GM15510 (cell line): Measurements from ENCODE around the gene SLC35A1.

Source experiments
- POLR2A ChIP-seq: IDR thresholded peaks from 3 replicates; pipeline ENCODE4 v1.6.1; 2011; ENCODE audit warnings: borderline replicate concordance; ENCODE audit not compliant: insufficient read length; ENCODE audit errors: extremely low read depth

Gene SLC35A1, protein sequence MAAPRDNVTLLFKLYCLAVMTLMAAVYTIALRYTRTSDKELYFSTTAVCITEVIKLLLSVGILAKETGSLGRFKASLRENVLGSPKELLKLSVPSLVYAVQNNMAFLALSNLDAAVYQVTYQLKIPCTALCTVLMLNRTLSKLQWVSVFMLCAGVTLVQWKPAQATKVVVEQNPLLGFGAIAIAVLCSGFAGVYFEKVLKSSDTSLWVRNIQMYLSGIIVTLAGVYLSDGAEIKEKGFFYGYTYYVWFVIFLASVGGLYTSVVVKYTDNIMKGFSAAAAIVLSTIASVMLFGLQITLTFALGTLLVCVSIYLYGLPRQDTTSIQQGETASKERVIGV

DNA sequence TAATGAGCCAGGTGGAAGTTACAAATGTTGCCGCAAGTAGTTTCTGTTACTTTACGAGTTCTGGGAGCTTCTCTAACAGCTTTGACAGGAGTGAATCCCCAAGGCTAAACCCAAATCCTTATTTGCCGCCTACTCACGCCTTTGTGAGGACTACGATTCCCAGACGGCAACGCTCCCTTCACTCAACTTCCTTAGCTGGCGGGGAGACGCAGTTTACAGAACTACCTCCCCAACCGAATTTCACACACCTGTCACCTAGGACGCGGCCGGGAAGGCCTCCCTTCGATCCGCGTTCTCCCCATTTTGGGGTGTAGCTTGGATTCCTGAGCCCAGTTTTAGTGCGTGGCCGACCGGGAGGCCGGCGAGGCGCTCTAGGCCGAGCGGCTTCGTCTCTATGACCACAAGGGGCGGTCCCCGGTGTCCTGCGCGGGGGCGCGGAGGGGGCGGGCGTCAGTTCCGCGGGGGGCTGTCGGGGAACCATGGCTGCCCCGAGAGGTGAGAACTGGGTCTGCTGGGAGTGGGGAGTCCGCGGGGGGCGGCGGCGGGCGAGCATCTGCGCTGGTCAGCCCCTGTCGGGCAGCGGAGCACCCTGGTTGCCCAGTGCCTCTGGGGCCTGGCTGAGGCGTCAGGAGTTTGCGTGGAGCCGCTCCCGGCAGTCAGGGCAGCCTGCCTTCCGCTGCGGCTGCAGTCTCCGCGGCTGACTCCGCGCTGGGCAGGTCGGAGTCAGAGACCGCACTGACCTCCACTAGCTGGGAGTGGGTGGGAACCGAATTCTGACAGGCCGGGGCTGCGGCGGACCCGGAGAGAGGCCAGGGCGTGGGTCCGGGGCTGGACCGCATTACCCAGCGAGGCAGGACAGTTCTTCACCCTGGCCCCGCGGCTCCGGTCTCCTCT lies at the start of gene SLC35A1:
Gene SLC35A1 (plus strand): TSS at position 450 of the 894 bp plus-strand sequence. CDS start 30 bp downstream, at position 480.
- TF ChIP-seq POLR2A, result peak; percentile 86

- TF ChIP-seq POLR2A, result no peak
These were observed 46.0 kb upstream of the SLC35A1 start for GRCh38 chr6:87426789-87427188.

- TF ChIP-seq POLR2A, result no peak
These were observed 42.3 kb upstream of the SLC35A1 start for GRCh38 chr6:87430499-87430898.

DNA sequence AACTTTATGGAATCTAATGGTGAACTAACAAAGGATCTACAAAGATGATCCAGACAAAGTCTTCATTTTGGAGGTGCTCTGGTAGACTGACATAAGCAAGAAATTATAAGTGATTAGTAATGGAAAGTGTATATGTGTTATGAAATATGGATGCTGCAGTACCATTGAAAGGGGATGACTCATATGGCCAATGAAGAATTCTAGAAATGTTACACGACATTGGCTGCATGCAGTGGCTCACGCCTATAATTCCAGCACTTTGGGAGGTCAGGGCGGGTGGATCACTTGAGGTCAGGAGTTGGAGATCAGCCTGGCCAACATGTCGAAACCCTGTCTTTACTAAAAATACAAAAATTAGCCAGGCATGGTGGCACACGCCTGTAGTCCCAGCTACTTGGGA lies 41.5 kb upstream of the SLC35A1 start:
- TF ChIP-seq POLR2A, result no peak

GRCh38 chr6:87436435-87436834 lies 36.3 kb upstream of the SLC35A1 start:
- TF ChIP-seq POLR2A, result no peak

DNA sequence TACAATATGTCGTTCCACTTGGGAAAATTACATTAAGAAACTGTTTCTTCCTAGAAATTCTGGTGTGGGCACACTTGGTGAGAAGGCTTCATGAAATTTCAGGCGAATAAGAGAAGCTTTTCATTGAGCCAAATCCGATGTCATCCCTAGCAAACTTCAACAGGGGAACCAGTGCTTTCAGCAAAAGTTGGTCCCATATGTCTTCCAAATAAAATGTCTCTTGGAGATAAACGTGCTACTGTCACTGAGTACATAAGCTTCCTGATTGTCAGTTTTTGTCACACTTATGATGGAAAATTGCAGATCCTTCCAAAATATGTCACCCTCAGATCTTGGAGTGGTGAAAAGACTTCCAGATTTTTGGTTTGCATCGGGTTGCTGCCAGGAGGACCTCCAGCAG lies 31.1 kb upstream of the SLC35A1 start:
- no peak for TF ChIP-seq POLR2A

GRCh38 chr6:87444362-87444761 lies 28.4 kb upstream of the SLC35A1 start:
- TF ChIP-seq POLR2A, result no peak

DNA sequence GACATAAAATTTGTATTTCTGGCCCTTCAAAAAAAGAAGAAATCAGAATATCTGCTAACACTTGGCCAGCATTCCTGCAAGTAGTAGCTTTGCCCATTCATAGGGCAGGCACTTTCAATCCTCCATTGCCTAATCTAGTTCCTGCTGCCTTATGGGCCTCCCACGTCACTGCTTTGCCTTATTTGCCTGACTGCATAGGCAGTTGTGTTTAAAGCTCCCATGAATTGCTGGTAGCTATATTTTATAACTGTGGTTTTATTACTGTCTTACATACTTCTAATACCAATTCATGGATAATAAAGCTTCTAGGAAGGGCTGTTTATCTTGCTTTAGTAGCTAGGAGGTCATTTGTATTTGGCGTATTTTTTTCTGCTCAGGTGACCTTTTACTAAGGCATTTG lies 7.7 kb upstream of the SLC35A1 start:
- TF ChIP-seq POLR2A, result no peak

- no peak for TF ChIP-seq POLR2A
These were observed 687 bp downstream of the SLC35A1 start for GRCh38 chr6:87473419-87473903.

GRCh38 chr6:87481931-87482330 lies 9.2 kb downstream of the SLC35A1 start:
- no peak for TF ChIP-seq POLR2A

DNA sequence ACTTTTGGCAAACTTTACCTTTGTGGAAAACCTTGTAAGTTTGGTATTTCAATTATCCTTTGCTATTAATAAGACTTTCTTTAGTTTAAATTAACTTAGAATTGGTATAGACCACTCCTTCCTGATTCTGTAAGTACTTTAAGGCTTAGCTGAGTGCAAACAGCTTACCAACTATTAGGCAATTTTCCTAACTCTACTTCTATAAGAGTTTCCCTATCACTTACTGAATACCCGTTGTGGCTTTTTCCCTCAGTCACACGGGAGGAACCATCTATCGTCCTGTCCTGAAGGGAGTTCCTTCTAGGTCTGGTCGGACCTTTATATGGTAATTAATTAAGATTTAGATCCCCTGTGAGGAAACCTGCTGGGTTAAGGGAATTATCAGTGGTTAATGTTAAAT lies 9.6 kb downstream of the SLC35A1 start:
- TF ChIP-seq POLR2A, result no peak

- no peak for TF ChIP-seq POLR2A
These were observed 11.2 kb downstream of the SLC35A1 start for GRCh38 chr6:87483929-87484328.

- TF ChIP-seq POLR2A, result no peak
These were observed 11.7 kb downstream of the SLC35A1 start for GRCh38 chr6:87484491-87484890.

DNA sequence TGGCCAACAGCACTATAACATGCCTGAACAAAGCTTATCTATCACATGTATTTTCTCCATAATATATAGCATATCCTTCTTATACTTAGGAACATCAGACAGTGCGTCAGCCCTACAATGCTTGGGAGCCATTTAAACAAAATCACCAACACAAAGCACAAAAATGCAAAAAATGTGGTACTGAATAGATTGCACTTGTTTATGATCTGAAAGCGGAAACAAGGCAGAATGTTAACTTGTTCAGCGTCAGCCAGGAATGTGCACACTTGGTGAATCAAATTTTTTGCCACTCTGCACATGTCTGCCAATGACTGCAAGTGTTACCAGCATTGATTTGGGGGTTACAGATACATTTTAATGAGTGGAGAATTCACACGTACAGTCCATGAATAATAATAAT lies 14.8 kb downstream of the SLC35A1 start:
- no peak for TF ChIP-seq POLR2A

GRCh38 chr6:87494761-87495422 lies 22.1 kb downstream of the SLC35A1 start:
- TF ChIP-seq POLR2A, result no peak
